HG02943 (cell line): ENCODE results near the gene CHST14.

Experiments used
- ATAC-seq: cut with Tn5 transposase; IDR thresholded peaks from one replicate; pipeline ENCODE4 v1.9.1; 2021; ENCODE audit warnings: mild to moderate bottlenecking, low read depth, moderate library complexity; ENCODE audit not compliant: unreplicated experiment

The CHST14 gene, protein sequence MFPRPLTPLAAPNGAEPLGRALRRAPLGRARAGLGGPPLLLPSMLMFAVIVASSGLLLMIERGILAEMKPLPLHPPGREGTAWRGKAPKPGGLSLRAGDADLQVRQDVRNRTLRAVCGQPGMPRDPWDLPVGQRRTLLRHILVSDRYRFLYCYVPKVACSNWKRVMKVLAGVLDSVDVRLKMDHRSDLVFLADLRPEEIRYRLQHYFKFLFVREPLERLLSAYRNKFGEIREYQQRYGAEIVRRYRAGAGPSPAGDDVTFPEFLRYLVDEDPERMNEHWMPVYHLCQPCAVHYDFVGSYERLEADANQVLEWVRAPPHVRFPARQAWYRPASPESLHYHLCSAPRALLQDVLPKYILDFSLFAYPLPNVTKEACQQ

DNA sequence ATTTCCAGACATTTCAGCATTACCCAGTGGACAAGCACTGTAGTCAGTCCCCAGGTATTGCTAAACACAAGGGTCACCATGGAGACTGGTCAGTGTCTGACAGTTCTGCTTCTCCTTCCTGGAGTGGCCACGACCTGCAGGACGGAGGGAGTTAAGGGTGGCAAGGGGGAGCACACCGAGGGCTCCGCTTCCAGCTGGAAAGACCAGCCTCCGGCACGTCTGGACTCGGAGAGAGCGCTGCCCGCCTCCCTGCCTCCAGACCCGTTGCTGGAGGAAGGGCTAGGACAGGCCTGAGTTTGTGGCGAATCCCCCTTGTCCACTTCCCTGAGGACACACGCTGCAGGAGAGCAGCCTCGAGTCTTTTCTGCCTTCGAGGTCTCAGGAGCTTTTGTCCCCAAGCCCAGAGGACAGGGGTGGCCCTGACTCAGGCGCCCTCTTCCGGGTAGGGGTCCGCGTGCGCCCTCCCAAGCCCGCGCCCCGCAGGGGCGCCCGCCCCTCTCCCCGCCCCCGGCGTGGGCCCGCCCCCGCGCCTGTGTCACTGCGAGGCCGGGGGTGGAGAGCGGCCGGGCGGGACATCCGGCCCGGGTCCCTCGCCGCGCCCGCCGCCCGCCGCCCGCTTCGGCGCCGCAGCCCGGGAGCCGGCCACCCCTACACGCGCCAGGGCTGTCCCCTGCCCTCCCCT, at the start of gene CHST14:
CHST14 (plus strand) TSS at position 562 of the 682 bp plus-strand sequence. CDS start 230 bp downstream, outside the sequence.
- ATAC-seq = no peak

DNA sequence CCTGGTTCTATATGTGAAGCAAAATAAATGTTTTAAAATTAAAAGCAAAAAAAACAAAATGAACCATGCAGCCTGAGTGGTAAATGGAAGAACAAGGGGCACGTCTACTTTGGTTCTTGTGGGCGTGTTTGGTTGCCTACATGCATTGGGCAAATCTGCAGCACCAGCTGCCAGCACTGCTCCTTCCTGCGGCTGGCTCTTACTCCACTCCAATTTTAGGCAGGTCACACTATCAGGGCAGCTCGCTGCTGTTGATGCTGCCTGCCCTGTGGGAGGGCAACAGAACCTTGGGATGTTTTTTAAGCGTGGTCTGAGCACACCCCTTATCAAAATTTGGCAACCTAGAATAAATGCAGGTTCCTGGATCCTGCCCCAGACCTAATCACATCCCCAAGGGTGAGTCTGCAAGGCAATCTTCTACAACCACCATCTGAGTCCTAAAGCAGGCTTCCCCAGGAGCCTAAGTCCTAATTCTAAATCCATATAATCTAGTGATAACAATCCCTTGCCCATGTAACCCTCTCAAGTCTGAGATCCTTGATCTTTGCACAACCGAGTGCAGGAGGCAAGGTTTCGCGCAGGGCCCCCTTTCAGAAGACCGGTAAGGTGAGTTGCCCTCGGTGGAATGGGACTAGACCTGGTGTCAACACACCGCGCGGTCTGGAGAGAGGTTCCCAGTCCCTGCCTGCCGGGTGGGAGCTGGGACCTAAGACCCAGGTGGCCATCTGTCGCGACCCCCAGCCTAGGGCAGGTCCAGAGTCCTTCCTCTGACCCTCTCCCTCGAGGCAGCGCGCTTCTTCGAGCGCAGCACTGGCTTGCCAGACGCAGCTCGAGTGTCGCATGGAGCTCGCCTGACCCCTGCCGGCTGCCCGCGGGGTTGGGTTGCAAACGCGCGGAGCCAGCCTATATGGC, 49.3 kb upstream of the CHST14 start:
- ATAC-seq = no peak

DNA sequence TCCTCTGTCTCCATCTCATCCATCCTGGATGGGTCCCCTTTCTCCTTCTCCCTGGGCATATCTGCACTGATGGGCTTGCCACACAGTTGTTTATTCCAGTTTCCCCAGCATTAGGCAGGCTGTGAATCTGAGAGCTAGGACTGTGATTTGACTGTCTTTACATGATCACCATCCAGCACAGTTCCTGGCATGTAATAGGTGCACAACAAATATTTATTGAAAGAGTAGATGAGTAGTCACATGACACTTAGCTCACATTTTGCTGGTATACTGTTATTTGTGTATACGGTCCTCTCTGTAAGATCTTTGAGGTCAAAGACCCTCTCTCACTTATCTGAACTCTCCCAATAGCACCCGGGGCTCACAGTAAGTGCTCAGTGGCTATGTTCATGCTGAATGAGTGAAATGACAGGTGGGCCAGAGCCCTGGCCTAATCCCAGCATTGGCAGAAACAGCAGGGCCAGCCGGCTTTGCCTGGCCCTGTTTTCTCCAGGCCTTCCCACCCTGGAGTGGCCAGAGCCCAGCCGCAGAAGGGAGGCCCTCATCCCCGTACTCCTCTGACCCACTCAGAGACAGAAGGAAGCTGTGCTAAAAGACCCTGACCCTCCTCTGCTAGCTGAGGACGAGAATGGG, 46.2 kb upstream of the CHST14 start:
- ATAC-seq = no peak

DNA sequence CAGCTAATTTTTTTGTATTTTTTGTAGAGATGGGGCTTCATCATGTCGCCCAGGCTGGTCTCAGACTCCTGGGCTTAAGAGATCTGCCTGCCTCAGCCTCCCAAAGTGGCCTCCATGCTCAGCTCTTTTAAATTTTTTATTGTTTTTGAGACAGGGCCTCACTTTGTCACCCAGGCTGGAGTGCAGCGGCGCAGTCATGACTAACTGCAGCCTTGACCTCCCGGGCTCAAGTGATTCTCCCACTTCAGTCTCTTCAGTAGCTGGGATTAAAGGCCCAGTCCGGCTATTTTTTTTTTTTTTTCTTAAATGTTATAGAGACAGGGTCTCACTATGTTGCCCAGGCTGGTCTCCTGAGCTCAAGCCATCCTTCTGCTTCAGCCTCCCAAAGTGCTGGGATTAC, 45.1 kb upstream of the CHST14 start:
- no peak for ATAC-seq

DNA sequence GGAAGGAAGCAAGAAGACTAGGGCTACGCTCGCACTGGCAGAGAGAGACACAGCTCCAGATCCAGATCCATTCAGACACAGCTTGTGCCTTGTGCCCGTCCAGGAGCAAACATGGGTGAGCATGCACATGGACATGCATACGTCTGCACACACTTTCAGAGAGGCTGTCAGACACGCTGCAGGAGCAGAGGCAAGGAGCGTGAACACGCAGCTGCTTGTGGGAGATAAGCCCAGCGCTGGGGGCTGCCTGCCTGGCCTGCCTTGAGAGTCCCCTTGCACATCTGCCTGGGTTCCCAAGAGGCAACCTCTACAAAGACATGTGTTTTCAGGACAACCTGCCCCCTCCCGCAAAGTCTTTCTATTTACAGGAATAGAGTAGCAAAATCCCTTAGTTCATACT, 43.6 kb upstream of the CHST14 start:
- no peak for ATAC-seq

DNA sequence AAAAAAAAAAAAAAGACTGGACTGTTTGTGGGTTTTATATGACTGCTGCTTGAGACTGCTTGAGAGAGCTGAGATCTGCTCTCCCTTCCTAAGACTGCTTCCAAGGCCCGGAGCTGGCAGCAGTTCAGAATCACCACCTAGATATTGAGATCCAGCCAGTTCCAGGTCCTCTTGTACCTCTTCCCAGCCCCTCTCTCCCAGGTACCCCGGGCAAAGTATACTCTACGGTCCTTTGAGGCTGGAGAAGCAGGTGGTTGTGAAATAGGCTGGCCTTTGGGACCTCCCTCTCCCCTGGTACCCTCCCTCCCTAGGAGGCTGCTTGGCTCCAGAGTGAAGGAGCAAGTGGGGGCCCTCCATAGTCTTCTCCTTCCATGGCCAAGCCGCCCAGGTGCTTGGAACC, 42.6 kb upstream of the CHST14 start:
- no peak for ATAC-seq

DNA sequence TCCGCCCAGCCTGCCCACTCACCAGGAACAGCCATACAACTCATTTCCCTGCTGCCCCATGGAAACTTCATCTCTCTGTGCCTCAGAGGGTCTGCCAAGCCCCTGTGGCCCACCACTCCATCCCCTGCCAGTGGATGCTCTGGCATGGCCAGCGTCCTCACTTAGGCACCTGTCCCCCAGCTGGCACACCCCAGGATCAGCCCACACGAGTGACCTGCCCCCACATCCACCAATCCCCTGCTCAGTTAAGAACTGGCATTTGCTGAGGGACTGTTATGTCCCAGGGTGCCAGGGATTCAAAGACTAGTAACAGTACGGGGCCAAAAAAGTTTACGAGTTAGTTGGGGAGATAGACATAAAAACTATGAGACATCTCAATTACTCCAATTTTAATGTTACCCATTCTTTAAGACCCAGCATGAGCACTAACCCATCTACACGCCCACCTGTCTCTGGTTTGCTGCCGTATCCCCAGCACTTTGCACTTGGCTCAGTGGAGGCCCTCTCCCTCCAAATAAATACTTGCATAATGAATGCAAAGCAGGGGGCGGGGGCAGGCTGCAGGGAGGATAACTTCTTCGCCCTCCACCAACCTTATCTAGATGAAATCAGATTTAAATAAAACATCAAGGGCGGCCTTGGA, 41.6 kb upstream of the CHST14 start:
- ATAC-seq = no peak

DNA sequence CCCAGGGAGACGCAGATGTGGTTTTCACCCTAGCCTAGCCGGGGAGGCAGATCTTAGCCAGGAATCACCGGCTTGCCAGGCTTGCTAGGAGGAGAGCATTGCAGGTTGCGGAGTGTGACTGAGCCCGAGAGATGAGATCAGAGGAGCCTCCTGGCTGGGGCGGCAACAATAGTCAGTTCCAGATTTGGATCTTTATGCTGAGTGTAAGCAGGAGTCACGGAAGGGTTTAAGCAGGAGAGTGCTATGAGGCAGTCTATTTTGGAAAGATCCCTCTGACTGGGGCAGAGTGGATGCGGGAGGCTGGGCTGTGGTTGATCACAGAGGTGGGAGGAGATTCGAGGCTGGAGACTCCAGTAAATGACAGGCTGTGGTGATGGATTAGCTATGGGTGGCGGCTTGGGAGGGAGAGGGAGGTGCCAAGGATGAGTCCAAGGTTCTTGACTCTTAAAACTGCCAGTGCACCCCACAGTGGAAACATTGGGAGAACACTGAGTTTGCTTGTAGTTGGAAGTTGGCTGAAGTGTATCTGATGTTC, 40.4 kb upstream of the CHST14 start:
- ATAC-seq = no peak

DNA sequence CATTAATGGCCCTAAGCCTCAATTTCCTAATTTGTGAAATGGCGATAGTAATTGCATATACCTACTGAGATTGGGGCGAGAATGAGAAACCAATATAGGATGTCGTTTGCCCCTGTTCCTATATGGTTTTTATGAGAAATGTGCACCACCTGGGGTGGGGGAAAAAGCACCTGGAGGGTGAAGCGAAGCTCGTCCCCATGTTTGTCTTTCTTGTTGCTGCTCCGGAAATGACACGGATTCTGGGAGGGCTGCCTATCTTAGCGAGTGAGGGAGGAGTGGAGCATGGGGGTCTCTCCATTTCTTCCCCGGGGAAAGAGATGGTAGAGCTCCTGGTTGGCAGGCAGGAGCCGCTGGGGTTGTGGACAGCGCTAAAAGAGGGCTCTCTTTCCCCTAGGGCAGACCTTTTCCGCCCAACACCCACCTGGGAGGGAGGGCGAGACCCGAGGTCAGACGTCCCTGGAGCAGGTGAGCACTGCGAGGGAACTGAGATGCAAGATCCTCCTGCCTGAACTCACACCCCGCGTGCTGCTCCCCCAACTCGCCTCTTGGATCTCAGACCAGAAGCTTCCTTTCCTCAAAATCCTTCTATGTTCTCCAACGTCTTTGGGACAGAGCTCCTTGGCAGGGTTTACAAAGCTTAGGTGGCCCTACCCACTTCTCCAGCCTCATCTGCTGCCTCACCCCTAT, 35.6 kb upstream of the CHST14 start:
- no peak for ATAC-seq

DNA sequence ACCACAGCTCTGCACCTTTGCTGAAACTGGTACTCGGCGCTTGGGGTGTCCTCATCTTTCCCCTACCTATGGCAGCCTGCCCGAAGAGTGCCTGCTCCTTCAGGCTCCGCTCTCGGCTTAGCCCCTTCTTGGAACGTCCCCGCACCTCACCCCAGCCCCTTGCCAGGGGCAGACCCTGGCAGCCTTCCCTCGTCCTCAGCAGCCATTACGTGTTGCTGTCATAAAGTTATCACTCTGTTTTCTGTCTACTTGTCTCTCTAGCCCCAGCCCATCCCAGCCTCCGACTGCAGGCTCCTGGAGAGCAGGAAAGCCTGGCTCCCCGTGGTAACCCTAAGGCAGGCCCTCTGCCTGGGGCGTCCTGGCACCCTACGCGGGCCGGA, 35.1 kb upstream of the CHST14 start:
- no peak for ATAC-seq

DNA sequence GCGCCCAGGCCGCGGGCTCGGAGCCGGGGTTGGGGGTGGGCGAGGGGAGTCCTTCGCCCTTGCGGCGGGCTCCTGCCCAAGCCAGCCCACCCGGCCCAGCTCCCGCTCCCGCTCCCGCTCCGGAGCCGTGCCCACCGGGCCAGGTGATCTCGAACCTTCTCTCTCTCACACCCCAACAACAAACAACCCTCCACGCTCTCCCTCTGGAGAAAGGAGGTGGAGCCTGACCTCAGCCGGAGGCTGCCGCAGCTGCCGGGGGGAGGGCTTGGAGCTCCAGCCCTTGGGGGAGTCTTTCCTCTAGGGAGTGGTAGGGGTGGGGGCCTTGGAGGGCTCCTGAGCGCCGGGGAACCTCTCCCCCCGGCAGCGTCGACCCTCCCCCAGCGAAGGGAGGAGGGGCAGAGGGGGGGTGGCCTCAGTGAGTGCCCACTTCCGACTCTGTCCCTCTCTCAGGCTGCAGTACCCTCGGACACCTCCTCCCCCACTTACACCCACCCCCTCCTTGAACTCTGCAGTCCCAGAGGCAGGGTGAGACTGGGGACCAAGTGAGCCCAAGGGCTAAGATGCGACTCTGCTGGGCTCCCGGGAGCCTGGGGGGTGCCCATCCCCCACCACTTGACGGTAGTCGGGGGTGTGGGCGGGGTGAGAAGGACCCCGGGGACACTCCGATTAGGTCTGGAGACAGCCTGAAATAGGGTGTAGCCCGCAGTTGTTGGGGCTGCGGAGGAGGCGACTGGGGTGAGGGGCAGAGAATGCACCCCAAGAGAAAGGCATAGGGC, 34.5 kb upstream of the CHST14 start:
- no peak for ATAC-seq

DNA sequence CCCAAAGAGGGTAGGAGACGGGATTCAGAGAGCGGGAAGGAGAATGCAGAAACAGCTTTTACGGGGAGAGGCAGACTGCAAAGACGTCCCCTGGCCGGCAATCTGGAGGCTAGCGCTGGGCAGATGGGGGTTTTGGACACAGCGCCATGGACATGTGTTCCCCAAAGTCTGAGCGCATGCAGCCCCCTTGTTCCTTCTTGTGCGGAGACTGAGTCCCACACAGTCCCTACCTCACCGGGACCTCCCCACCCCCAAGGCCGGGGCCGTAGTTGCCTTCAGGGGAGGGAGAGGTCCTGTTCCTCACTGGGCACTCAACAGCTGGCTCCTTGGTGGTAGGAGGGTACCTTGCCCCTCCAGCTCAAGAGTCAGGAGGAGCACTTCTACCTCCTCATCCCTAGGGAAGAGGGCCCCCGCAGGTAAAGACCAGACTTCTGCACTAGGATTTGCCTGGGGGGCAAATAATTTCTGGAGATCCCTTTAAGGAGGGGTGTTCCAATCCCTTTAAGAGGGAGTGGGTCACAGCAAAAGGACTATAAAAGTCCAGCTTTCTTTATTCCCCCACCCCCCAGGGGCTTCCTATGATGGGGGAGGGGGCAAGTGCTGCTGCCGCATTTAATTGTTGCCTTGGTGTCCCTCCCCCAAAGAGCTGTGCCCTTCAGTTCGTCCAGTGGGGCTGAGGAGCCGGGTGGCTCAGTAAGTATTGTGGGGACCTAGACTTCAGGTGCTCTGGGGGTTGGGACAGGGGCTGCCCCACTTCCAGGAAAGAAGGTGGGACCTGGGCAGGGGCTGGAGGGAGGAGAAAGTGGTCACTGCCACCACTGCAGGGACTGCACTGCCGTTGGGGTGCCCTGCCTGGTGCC, 33.7 kb upstream of the CHST14 start:
- ATAC-seq = no peak

DNA sequence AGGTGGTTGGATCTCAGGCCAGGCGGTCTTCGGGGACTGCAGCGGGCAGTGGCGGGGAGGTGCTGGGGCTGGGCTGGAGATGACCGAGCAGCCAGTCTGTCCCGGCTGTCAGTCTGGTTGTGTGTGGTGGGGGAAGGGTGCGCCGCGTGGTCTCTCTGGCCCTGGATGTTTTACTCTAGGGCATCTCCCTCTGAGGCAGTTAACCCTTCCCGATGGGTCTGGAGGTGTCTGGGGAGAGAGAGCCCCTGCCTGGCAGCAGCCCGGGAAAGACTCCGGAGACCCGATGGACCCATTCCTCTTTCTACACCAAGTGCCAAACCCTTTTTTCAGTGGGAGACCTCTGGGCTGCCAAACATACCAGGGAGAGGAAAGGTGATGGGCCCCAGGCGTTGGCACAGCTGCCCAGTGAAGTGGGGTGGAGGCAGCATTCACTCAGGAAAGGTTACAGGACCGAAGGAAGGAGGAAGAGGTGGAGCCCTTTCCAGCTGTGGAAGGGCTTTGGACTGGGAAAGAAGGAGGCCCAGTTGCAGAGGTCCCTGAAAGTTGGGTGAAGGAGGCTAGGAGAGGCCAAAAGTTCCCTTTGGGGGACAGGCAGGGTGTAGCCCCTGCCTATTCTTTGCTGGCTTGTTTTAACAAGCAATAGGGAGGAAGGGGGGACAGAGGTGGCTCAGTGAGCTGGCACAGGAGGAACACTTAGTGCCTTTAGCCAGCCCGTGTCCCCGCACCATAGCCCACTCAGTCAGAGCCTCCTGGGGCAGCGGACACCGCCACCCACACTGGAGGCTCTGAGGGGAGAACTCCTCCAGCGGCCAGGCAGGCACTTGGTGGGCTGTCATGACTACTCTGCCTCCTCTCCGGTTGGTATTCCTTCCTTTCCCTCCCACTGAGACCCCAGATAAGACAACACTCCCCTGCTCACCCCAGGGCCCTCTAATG, 32.8 kb upstream of the CHST14 start:
- ATAC-seq = no peak

DNA sequence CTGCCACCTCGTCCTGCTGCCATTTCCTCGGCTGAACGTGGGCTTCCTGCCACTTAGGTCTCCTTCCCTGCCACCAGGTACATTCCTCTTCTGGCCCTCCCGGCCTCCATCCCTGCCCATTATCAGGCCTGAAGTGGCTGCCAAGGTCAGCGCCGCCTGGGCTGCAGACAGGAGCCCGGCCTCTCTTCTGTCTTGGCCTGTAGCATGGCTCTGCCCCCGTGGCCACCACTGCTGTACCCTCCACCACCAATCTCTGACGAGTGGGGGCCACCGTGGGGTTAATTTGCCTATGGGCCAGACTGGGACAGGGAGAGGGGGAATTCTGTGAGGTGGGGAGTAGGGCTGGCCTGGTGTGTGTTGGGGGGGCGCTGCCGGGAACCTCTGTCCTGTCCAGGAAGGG, 32.1 kb upstream of the CHST14 start:
- ATAC-seq = no peak

DNA sequence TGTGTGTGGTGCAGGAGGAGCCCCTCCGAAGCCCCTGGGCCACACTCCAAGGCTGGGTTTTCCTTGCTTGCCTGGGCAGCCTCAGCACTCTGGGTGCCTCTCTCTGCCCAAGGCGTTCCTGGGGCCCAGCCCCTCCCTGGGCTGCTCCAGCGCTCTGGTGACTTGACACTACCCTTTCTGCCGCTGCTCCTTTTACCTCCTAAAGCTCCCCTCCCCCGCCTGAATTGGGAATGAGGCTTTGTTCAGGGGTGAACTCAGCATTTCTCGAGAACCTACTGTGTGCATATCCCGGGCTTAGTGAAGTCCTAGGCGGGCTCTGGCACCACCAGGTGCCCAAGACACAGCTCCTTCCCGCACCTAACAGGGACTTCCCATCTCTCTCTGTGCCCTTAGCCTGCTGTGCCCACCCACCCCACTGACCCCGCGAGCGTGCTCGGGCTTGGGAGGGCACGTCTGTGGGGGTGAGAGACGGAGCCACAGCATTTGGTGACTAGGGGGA, 31.3 kb upstream of the CHST14 start:
- no peak for ATAC-seq

DNA sequence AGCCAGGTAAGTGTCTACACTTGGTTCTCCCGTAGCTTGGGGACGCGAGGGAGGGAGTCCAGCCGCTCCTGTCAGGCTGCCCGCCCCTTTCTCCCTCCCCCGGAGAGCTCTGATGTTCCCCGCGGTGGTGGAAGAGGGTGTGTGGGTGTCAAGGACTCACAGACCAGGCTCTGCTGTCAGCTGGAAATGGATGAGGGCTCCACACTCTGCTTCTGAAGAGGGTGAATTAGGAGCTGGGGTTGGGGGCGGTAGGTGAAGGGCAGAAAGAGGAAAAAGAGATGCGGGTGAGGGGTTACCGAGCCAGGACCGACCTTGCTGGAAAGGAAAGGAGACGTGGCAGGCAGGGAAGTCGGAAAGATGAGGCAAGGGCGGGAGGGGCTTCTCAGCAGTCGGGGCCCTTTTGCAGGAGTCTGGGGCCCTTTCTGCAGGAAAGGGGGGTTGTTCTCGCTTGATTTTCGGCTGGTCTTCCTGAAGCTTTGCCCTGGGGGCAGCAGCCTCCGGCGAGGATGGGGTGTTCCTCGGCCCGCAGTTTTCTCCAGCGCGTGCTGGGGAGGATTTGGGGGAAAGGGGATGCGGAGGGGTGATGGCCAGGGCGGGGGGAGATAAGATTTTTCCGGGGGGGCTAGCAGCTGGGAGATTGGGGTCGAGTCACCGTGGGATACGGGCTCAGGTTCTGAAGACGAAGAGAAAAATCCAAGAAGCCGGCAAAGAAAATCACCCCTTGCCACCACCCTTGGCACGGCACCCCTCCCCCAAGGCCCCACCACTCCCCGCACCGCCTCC, 30.6 kb upstream of the CHST14 start:
- ATAC-seq = no peak
